Neural cell (in vitro differentiated cells): ENCODE results near the gene FUBP1. TPM values are rescaled to one million over a fixed set of nuclear protein-coding genes. Genes with fewer than 3 reads are reported as not detected.

ENCODE experiments used
- H2AFZ ChIP-seq: fragments of 200-600, 300-800 bp; sonication (generic), shearing (Covaris generic); 2 replicates; pipeline ENCODE4 v1.6.0; 2014; ENCODE audit warnings: low read depth, mild to moderate bottlenecking, antibody characterized with exemption, low read length, moderate library complexity
- H3F3A ChIP-seq: fragments of 200-600 bp; shearing (Covaris generic); 2 replicates; pipeline ENCODE4 v1.6.1; 2016; ENCODE audit warnings: mild to moderate bottlenecking, moderate library complexity, mixed read lengths, antibody characterized with exemption, low read length; ENCODE audit not compliant: insufficient read depth, poor library complexity, severe bottlenecking
- H3K27ac ChIP-seq: fragments of 200-600, 300-800 bp; sonication (generic), shearing (Covaris generic); 2 replicates; pipeline ENCODE4 v1.5.1; 2014; ENCODE audit warnings: mild to moderate bottlenecking, low read length, moderate library complexity
- H3K27me3 ChIP-seq: fragments of 300-800, 200-600 bp; sonication (generic), shearing (Covaris generic); 2 replicates; pipeline ENCODE4 v1.6.0; 2014; ENCODE audit warnings: mild to moderate bottlenecking, low read depth, low read length, moderate library complexity; ENCODE audit not compliant: insufficient read depth
- H3K36me3 ChIP-seq: fragments of 300-800, 200-600 bp; sonication (generic), shearing (Covaris generic); 2 replicates; pipeline ENCODE4 v1.5.1; 2014; ENCODE audit warnings: mild to moderate bottlenecking, antibody characterized with exemption, low read length, moderate library complexity; ENCODE audit not compliant: insufficient read depth
- H3K4me2 ChIP-seq: fragments of 300-800, 200-600 bp; sonication (generic), shearing (Covaris generic); 2 replicates; pipeline ENCODE4 v1.6.0; 2014; ENCODE audit warnings: mild to moderate bottlenecking, low read length
- H3K4me3 ChIP-seq: fragments of 300-800, 200-600 bp; sonication (generic), shearing (Covaris generic); 2 replicates; pipeline ENCODE4 v1.5.1; 2014; ENCODE audit warnings: mild to moderate bottlenecking, low read length, moderate library complexity
- H3K79me2 ChIP-seq: fragments of 200-600 bp; shearing (Covaris generic); replicated peaks from 2 replicates; pipeline ENCODE4 v1.6.0; 2014; ENCODE audit warnings: mild to moderate bottlenecking, low read length, moderate library complexity; ENCODE audit not compliant: insufficient read depth
- H3K9ac ChIP-seq: fragments of 300-800, 200-600 bp; sonication (generic), shearing (Covaris generic); 2 replicates; pipeline ENCODE4 v1.6.1; 2016; ENCODE audit warnings: mild to moderate bottlenecking, low read length, mixed read lengths
- H3K9me2 ChIP-seq: fragments of 200-600 bp; shearing (Covaris generic); 2 replicates; pipeline ENCODE4 v1.6.1; 2016; ENCODE audit warnings: mild to moderate bottlenecking, low read length, mixed read lengths; ENCODE audit not compliant: insufficient read depth
- H3K9me3 ChIP-seq: fragments of 200-600, 300-800 bp; sonication (generic), shearing (Covaris generic); 2 replicates; pipeline ENCODE4 v1.6.1; 2016; ENCODE audit warnings: mild to moderate bottlenecking, mixed run types, low read length, moderate library complexity, mixed read lengths
- H4K20me1 ChIP-seq: fragments of 200-600 bp; shearing (Covaris generic); 2 replicates; pipeline ENCODE4 v1.6.1; 2016; ENCODE audit warnings: mild to moderate bottlenecking, mixed run types; ENCODE audit not compliant: insufficient read depth
- EP300 ChIP-seq: fragments of 450-650 bp; conservative IDR thresholded peaks from 2 replicates; pipeline ENCODE4 v1.6.1; 2014; ENCODE audit warnings: antibody characterized with exemption, mild to moderate bottlenecking, moderate library complexity; ENCODE audit not compliant: poor library complexity, severe bottlenecking
- EZH2 ChIP-seq: fragments of 200-600, 300-800 bp; shearing (Covaris generic), sonication (generic); IDR thresholded peaks from 2 replicates; pipeline ENCODE4 v1.6.1; 2014; ENCODE audit warnings: antibody characterized with exemption, low read length, borderline replicate concordance, mild to moderate bottlenecking; ENCODE audit not compliant: insufficient read depth, poor library complexity, severe bottlenecking
- MXI1 ChIP-seq: fragments of 450-650 bp; conservative IDR thresholded peaks from 2 replicates; pipeline ENCODE4 v1.6.1; 2014; ENCODE audit warnings: antibody characterized with exemption, mild to moderate bottlenecking; ENCODE audit not compliant: poor library complexity, severe bottlenecking
- POLR2AphosphoS5 ChIP-seq: IDR thresholded peaks from 2 replicates; pipeline ENCODE4 v1.6.1; 2012
- RAD21 ChIP-seq: fragments of 450-650 bp; conservative IDR thresholded peaks from 2 replicates; pipeline ENCODE4 v1.6.1; 2014; ENCODE audit warnings: antibody characterized with exemption, mild to moderate bottlenecking, moderate library complexity
- SMC3 ChIP-seq: fragments of 450-650 bp; conservative IDR thresholded peaks from 2 replicates; pipeline ENCODE4 v1.6.1; 2014; ENCODE audit warnings: antibody characterized with exemption, mild to moderate bottlenecking, moderate library complexity; ENCODE audit not compliant: poor library complexity
- TAF1 ChIP-seq: IDR thresholded peaks from 2 replicates; pipeline ENCODE4 v1.6.1; 2012; ENCODE audit warnings: low read depth
- polyA plus RNA-seq: library from polyadenylated mRNA; depleted of rRNA; stranded (reverse); fragments of >200 nt; gene quantifications from 2 replicates; pipeline ENCODE4 v1.2.3, GENCODE V29; 2014
- TF ChIP-seq, protein P1 (sequence below): IDR thresholded peaks from 2 replicates; pipeline ENCODE4 v1.6.1; 2012; ENCODE audit warnings: borderline replicate concordance
- TF ChIP-seq, protein P2 (sequence below): fragments of 450-650 bp; IDR thresholded peaks from 2 replicates; pipeline ENCODE4 v1.5.1; 2014; ENCODE audit warnings: antibody characterized with exemption, mild to moderate bottlenecking, moderate library complexity; ENCODE audit not compliant: poor library complexity, severe bottlenecking

Gene FUBP1
- polyA plus RNA-seq, 1 donor from 2014 or later, result 630 TPM

DNA sequence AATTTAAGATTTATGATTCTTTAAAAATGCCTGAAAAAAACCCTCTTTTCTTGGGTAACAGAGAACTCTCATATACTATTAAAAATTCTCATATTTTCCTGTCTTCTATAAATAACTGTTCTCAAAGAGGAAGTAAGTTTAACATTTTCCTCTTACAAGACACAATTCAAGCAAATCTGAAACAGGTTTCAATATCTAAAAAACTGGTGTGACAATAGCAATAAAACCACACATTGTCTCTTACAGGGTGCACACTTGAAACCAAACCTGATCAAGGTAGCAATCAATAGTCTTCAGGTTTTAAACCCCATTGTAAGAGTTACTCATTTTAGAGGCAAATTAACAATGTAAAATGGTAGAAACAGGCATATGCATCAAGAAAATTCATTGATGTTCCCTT is 28.0 kb downstream of the FUBP1 start:
- H3K9me3 ChIP-seq, result no peaks in the 10 kb centered on the region
- no peak overlapping the region for H3K9ac ChIP-seq
- TF ChIP-seq SMC3 (no peak), RAD21 (no peak), MXI1 (no peak), EZH2 (no peak), EP300 (no peak), TAF1 (no peak), POLR2AphosphoS5 (no peak)
- TF ChIP-seq, protein P1, sequence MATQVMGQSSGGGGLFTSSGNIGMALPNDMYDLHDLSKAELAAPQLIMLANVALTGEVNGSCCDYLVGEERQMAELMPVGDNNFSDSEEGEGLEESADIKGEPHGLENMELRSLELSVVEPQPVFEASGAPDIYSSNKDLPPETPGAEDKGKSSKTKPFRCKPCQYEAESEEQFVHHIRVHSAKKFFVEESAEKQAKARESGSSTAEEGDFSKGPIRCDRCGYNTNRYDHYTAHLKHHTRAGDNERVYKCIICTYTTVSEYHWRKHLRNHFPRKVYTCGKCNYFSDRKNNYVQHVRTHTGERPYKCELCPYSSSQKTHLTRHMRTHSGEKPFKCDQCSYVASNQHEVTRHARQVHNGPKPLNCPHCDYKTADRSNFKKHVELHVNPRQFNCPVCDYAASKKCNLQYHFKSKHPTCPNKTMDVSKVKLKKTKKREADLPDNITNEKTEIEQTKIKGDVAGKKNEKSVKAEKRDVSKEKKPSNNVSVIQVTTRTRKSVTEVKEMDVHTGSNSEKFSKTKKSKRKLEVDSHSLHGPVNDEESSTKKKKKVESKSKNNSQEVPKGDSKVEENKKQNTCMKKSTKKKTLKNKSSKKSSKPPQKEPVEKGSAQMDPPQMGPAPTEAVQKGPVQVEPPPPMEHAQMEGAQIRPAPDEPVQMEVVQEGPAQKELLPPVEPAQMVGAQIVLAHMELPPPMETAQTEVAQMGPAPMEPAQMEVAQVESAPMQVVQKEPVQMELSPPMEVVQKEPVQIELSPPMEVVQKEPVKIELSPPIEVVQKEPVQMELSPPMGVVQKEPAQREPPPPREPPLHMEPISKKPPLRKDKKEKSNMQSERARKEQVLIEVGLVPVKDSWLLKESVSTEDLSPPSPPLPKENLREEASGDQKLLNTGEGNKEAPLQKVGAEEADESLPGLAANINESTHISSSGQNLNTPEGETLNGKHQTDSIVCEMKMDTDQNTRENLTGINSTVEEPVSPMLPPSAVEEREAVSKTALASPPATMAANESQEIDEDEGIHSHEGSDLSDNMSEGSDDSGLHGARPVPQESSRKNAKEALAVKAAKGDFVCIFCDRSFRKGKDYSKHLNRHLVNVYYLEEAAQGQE, result no peak
- TF ChIP-seq, protein P2, sequence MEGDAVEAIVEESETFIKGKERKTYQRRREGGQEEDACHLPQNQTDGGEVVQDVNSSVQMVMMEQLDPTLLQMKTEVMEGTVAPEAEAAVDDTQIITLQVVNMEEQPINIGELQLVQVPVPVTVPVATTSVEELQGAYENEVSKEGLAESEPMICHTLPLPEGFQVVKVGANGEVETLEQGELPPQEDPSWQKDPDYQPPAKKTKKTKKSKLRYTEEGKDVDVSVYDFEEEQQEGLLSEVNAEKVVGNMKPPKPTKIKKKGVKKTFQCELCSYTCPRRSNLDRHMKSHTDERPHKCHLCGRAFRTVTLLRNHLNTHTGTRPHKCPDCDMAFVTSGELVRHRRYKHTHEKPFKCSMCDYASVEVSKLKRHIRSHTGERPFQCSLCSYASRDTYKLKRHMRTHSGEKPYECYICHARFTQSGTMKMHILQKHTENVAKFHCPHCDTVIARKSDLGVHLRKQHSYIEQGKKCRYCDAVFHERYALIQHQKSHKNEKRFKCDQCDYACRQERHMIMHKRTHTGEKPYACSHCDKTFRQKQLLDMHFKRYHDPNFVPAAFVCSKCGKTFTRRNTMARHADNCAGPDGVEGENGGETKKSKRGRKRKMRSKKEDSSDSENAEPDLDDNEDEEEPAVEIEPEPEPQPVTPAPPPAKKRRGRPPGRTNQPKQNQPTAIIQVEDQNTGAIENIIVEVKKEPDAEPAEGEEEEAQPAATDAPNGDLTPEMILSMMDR, result no peak
- no peaks in the 10 kb centered on the region for H3K27me3 ChIP-seq
- no peak overlapping the region for H3K4me2 ChIP-seq
- no peaks in the 10 kb centered on the region for H4K20me1 ChIP-seq
- H3F3A ChIP-seq, result no peaks in the 10 kb centered on the region
- H3K9me2 ChIP-seq, result no peaks in the 10 kb centered on the region
- H3K36me3 ChIP-seq, result peaks cover 26% of the 10 kb centered on the region
- peaks cover 11% of the 10 kb centered on the region for H3K79me2 ChIP-seq
- H2AFZ ChIP-seq, result no peak overlapping the region
- H3K4me3 ChIP-seq, result no peak overlapping the region
- H3K27ac ChIP-seq, result no peak overlapping the region

DNA sequence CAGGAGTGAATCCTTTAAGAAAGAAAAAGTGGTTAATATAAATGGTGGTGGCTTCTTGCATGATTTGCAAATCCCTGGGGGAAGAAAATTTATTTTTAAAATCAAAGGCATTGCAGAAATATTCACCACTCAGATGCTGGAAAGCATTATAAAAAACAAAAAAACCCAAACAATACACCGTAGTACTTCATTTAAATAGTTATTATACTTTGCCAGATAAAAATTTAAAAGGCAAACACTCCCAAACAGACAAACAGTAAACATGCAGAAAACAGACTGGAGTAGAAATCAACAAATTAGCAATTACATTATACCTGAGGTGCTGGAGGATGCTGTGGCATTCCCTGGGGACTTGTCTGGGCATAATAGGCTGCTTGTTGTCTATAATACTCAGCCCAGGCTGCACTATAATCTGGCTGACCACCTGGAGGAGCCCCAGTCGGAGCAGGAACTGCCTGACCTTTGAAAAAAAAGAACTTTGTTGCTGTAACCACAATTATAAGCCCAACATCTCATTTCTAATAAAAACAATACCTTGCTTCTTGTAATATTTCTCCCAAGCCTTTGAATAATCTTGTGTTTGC is 29.9 kb downstream of the FUBP1 start:
- Histone ChIP-seq H3K9me2 (no peaks in the 10 kb centered on the region), H4K20me1 (no peaks in the 10 kb centered on the region), H3K27ac (no peak overlapping the region), H3K4me2 (no peak overlapping the region), H3K36me3 (peaks cover 29% of the 10 kb centered on the region), H3K79me2 (peaks cover 11% of the 10 kb centered on the region), H3K4me3 (no peak overlapping the region), H3K9ac (no peak overlapping the region), H2AFZ (no peak overlapping the region), H3F3A (no peaks in the 10 kb centered on the region), H3K9me3 (no peaks in the 10 kb centered on the region), H3K27me3 (no peaks in the 10 kb centered on the region)
- TF ChIP-seq, protein P2, result no peak
- TF ChIP-seq EZH2 (no peak), SMC3 (no peak)
